ENCODE measurements around the gene PLA2G4C. TPM values are rescaled to one million over a fixed set of nuclear protein-coding genes. Genes with fewer than 3 reads are reported as not detected.
A peak's percentile ranks its signal among the peaks of the same experiment; 100 is the strongest.

The PLA2G4C gene
- total and polyA plus RNA-seq, 2 of the 8 experiments (the other 6 are each of a cell fraction or from before 2014, with no cell fraction given), result 14.9 to 20.5 TPM

DNA sequence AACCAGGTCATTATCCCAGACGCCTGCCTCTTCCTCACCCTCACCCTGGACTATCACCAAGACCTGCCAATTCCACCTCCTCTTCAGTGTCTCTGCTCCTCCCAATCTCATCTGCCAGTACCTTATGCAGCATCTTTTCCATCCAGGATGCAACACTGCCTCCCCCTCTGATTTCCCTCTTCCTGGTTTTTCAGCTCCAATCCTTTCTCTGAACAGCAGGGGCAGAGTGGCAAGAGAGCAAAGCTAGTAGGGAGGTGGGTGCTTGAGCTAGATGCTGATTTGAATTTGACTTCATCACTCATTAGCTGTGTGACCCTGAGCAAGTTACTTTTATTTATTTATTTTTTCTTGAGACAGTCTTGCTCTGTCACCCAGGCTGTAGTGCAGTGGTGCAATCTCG, 41.2 kb downstream of the PLA2G4C start (continued):
- TF ChIP-seq, protein P1, sequence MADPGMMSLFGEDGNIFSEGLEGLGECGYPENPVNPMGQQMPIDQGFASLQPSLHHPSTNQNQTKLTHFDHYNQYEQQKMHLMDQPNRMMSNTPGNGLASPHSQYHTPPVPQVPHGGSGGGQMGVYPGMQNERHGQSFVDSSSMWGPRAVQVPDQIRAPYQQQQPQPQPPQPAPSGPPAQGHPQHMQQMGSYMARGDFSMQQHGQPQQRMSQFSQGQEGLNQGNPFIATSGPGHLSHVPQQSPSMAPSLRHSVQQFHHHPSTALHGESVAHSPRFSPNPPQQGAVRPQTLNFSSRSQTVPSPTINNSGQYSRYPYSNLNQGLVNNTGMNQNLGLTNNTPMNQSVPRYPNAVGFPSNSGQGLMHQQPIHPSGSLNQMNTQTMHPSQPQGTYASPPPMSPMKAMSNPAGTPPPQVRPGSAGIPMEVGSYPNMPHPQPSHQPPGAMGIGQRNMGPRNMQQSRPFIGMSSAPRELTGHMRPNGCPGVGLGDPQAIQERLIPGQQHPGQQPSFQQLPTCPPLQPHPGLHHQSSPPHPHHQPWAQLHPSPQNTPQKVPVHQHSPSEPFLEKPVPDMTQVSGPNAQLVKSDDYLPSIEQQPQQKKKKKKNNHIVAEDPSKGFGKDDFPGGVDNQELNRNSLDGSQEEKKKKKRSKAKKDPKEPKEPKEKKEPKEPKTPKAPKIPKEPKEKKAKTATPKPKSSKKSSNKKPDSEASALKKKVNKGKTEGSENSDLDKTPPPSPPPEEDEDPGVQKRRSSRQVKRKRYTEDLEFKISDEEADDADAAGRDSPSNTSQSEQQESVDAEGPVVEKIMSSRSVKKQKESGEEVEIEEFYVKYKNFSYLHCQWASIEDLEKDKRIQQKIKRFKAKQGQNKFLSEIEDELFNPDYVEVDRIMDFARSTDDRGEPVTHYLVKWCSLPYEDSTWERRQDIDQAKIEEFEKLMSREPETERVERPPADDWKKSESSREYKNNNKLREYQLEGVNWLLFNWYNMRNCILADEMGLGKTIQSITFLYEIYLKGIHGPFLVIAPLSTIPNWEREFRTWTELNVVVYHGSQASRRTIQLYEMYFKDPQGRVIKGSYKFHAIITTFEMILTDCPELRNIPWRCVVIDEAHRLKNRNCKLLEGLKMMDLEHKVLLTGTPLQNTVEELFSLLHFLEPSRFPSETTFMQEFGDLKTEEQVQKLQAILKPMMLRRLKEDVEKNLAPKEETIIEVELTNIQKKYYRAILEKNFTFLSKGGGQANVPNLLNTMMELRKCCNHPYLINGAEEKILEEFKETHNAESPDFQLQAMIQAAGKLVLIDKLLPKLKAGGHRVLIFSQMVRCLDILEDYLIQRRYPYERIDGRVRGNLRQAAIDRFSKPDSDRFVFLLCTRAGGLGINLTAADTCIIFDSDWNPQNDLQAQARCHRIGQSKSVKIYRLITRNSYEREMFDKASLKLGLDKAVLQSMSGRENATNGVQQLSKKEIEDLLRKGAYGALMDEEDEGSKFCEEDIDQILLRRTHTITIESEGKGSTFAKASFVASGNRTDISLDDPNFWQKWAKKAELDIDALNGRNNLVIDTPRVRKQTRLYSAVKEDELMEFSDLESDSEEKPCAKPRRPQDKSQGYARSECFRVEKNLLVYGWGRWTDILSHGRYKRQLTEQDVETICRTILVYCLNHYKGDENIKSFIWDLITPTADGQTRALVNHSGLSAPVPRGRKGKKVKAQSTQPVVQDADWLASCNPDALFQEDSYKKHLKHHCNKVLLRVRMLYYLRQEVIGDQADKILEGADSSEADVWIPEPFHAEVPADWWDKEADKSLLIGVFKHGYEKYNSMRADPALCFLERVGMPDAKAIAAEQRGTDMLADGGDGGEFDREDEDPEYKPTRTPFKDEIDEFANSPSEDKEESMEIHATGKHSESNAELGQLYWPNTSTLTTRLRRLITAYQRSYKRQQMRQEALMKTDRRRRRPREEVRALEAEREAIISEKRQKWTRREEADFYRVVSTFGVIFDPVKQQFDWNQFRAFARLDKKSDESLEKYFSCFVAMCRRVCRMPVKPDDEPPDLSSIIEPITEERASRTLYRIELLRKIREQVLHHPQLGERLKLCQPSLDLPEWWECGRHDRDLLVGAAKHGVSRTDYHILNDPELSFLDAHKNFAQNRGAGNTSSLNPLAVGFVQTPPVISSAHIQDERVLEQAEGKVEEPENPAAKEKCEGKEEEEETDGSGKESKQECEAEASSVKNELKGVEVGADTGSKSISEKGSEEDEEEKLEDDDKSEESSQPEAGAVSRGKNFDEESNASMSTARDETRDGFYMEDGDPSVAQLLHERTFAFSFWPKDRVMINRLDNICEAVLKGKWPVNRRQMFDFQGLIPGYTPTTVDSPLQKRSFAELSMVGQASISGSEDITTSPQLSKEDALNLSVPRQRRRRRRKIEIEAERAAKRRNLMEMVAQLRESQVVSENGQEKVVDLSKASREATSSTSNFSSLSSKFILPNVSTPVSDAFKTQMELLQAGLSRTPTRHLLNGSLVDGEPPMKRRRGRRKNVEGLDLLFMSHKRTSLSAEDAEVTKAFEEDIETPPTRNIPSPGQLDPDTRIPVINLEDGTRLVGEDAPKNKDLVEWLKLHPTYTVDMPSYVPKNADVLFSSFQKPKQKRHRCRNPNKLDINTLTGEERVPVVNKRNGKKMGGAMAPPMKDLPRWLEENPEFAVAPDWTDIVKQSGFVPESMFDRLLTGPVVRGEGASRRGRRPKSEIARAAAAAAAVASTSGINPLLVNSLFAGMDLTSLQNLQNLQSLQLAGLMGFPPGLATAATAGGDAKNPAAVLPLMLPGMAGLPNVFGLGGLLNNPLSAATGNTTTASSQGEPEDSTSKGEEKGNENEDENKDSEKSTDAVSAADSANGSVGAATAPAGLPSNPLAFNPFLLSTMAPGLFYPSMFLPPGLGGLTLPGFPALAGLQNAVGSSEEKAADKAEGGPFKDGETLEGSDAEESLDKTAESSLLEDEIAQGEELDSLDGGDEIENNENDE (IDR thresholded peaks at IDR 0.05; ENCODE audit: insufficient replicate concordance, low read length), result no peak
- no peak for TF ChIP-seq KDM1A (IDR thresholded peaks at IDR 0.05; ENCODE audit: borderline replicate concordance, low read length)
- no peak for TF ChIP-seq TAF1 (IDR thresholded peaks at IDR 0.05; ENCODE audit: low read depth, low read length)
- TF ChIP-seq, protein P2, sequence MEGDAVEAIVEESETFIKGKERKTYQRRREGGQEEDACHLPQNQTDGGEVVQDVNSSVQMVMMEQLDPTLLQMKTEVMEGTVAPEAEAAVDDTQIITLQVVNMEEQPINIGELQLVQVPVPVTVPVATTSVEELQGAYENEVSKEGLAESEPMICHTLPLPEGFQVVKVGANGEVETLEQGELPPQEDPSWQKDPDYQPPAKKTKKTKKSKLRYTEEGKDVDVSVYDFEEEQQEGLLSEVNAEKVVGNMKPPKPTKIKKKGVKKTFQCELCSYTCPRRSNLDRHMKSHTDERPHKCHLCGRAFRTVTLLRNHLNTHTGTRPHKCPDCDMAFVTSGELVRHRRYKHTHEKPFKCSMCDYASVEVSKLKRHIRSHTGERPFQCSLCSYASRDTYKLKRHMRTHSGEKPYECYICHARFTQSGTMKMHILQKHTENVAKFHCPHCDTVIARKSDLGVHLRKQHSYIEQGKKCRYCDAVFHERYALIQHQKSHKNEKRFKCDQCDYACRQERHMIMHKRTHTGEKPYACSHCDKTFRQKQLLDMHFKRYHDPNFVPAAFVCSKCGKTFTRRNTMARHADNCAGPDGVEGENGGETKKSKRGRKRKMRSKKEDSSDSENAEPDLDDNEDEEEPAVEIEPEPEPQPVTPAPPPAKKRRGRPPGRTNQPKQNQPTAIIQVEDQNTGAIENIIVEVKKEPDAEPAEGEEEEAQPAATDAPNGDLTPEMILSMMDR (IDR thresholded peaks at IDR 0.05; ENCODE audit: control extremely low read depth in 1 of 3, insufficient read depth in 1 of 3, low read depth in 1 of 3, low read length in 3 of 3), result peak; percentile 25 to 55 (median 41); a peak in 3 of 4 replicates
- TF ChIP-seq RNF2 (IDR thresholded peaks at IDR 0.05; ENCODE audit: borderline replicate concordance, low read depth, low read length, missing control alignments, poor library complexity, severe bottlenecking), result no peak
